K562 (cell line): Measurements from ENCODE around the gene NRXN3. TPM values are rescaled to one million over a fixed set of nuclear protein-coding genes. Genes with fewer than 3 reads are reported as not detected.

Experiments
- ATAC-seq: fragments of 200-7000 bp; cut with Tn5 transposase; 3 replicates; pipeline ENCODE4 v1.9.1; 2020; ENCODE audit warnings: moderate library complexity
- BruUV-seq: library from RNA; stranded (reverse); fragments of 400-500 nt; replicated peaks from 2 replicates; lab custom pipeline; 2021; lab: Mats Ljungman, UMichigan
- CTCF ChIA-PET: fragments of 300-600 bp; formaldehyde crosslinking; extraction: SDS; loops from one replicate; lab custom pipeline; 2021; ENCODE audit warnings: low intra/inter-chr PET ratio; lab: Yijun Ruan, JAX
- POLR2A ChIA-PET: fragments of 300-600, 350-650 bp; sonication (Branson Sonifier 250); formaldehyde crosslinking; extraction: SDS; loops from one replicate; lab custom pipeline; 2021; ENCODE audit warnings: antibody characterized with exemption, inconsistent platforms; lab: Yijun Ruan, JAX
- DNase-seq, 4 experiments: peaks; one replicate each; pipeline versions ENCODE4 v3.0.0 to v3.0.0-alpha.2; 2011 to 2018; ENCODE audit warnings: low spot score in 3 of 4, mixed read lengths in 3 of 4; ENCODE audit errors: extremely low read depth in 1 of 4
- FAIRE-seq: peaks from 2 replicates; lab custom pipeline; 2011; peaks lifted over from hg19 to GRCh38; lab: Jason Lieb, UNC
- H2AFZ ChIP-seq: 2 replicates; pipeline ENCODE4 v1.6.0; 2011; ENCODE audit warnings: low read depth, low read length, control low read depth, inconsistent platforms
- H3K27ac ChIP-seq: fragments of 200-600 bp; 3 replicates; pipeline ENCODE4 v1.8.0; 2011; ENCODE audit warnings: low read depth, mild to moderate bottlenecking, control low read depth, inconsistent platforms, low read length, moderate library complexity, mixed read lengths; ENCODE audit errors: extremely low read depth
- H3K27me3 ChIP-seq, 2 experiments: fragments of 300-600 bp in 1 of 2; 2 replicates in 1 of 2; 3 replicates in 1 of 2; pipeline versions ENCODE4 v1.6.0 to v1.8.0; 2011; ENCODE audit warnings: inconsistent platforms in 2 of 2, low read length in 2 of 2, mild to moderate bottlenecking in 1 of 2, mixed read lengths in 1 of 2, moderate library complexity in 1 of 2; ENCODE audit not compliant: control insufficient read depth in 2 of 2, insufficient read depth in 2 of 2
- H3K36me3 ChIP-seq: fragments of 300-600 bp; 3 replicates; pipeline ENCODE4 v1.8.0; 2011; ENCODE audit warnings: mild to moderate bottlenecking, low read length, inconsistent platforms; ENCODE audit not compliant: control insufficient read depth, insufficient read depth
- H3K4me1 ChIP-seq, 2 experiments: fragments of 200-600 bp in 1 of 2; replicated peaks in 1 of 2; 2 replicates in 1 of 2; 3 replicates in 1 of 2; pipeline versions ENCODE4 v1.5.1 to v1.8.0; 2011; ENCODE audit warnings: inconsistent platforms in 2 of 2, low read length in 2 of 2, mild to moderate bottlenecking in 1 of 2, mixed read lengths in 1 of 2, moderate library complexity in 1 of 2; ENCODE audit not compliant: control insufficient read depth in 2 of 2, insufficient read depth in 2 of 2
- H3K4me2 ChIP-seq: 2 replicates; pipeline ENCODE4 v1.6.1; 2011; ENCODE audit warnings: low read length, control low read depth, inconsistent platforms, mixed read lengths; ENCODE audit not compliant: insufficient read depth
- H3K4me3 ChIP-seq: fragments of 200-600 bp; sonication (generic), shearing (Covaris generic); 2 replicates; pipeline ENCODE4 v1.5.1; 2016; ENCODE audit warnings: control low read depth, inconsistent platforms
- H3K79me2 ChIP-seq: fragments of 200-600 bp; 3 replicates; pipeline ENCODE4 v1.8.0; 2011; ENCODE audit warnings: low read length, inconsistent platforms; ENCODE audit not compliant: control insufficient read depth, insufficient read depth
- H3K9ac ChIP-seq, 2 experiments: 2 replicates each; pipeline versions ENCODE4 v1.6.0 to v1.6.1; 2011; ENCODE audit warnings: low read depth in 2 of 2, low read length in 2 of 2, control low read depth in 1 of 2, inconsistent platforms in 1 of 2, mild to moderate bottlenecking in 1 of 2, mixed read lengths in 1 of 2; ENCODE audit not compliant: insufficient read depth in 1 of 2
- H3K9me1 ChIP-seq: one replicate; pipeline ENCODE4 v1.6.0; 2011; ENCODE audit warnings: inconsistent platforms, mild to moderate bottlenecking, low read length, moderate library complexity; ENCODE audit not compliant: control insufficient read depth, insufficient read depth
- H3K9me3 ChIP-seq: replicated peaks from 2 replicates; pipeline ENCODE4 v1.5.1; 2011; ENCODE audit warnings: low read depth, low read length, inconsistent platforms; ENCODE audit not compliant: control insufficient read depth, insufficient read depth
- H4K20me1 ChIP-seq: replicated peaks from 2 replicates; pipeline ENCODE4 v1.6.1; 2011; ENCODE audit warnings: low read length, inconsistent platforms, mixed read lengths; ENCODE audit not compliant: control insufficient read depth, insufficient read depth
- CTCF ChIP-seq, 3 experiments: IDR thresholded peaks in 2 of 3; conservative IDR thresholded peaks in 1 of 3; 2 replicates each; pipeline ENCODE4 v1.5.1; 2011 to 2012; ENCODE audit warnings: low read length in 3 of 3, mild to moderate bottlenecking in 3 of 3, control low read depth in 2 of 3, improper control_type of control experiment in 1 of 3, inconsistent platforms in 1 of 3, low read depth in 1 of 3, mixed read lengths in 1 of 3, moderate library complexity in 1 of 3; ENCODE audit not compliant: insufficient read depth in 2 of 3
- RAD21 ChIP-seq, 2 experiments: fragments of 250-450 bp in 1 of 2; fragments of 450-650 bp in 1 of 2; sonication (Bioruptor Pico) in 1 of 2; formaldehyde crosslinking in 1 of 2; IDR thresholded peaks in 1 of 2; conservative IDR thresholded peaks in 1 of 2; 2 replicates each; pipeline versions ENCODE4 v1.4.0 to v1.8.0; 2020 to 2022; ENCODE audit warnings: mild to moderate bottlenecking in 2 of 2, moderate library complexity in 1 of 2
- RBM14 ChIP-seq: fragments of 200-400 bp; formaldehyde crosslinking; IDR thresholded peaks from 2 replicates; pipeline ENCODE4 v1.6.1; 2018; ENCODE audit warnings: low read depth, mild to moderate bottlenecking, low read length, moderate library complexity, borderline replicate concordance; ENCODE audit not compliant: insufficient read depth
- VEZF1 ChIP-seq: fragments of 200-800 bp; sonication (Bioruptor generic); IDR thresholded peaks from 2 replicates; pipeline ENCODE4 v1.6.1; 2017; ENCODE audit warnings: missing genetic modification characterization, missing compliant biosample characterization
- ZNF740 ChIP-seq, 3 experiments: fragments of 200-800 bp in 1 of 3; sonication (Bioruptor generic) in 1 of 3; sonication (generic) in 1 of 3; formaldehyde crosslinking in 1 of 3; IDR thresholded peaks; 2 replicates each; pipeline versions ENCODE4 v1.6.1 to v1.8.0; 2016 to 2022; ENCODE audit warnings: mild to moderate bottlenecking in 2 of 3, missing compliant biosample characterization in 2 of 3, missing genetic modification characterization in 2 of 3, missing genetic modification reagents in 1 of 3
- WGBS: fragments of 100-300 bp; shearing (Covaris generic); methylation state at CpG from one replicate; pipeline ENCODE4 v1.1.6; 2016; ENCODE audit warnings: low coverage, mixed read lengths; ENCODE audit not compliant: insufficient coverage; ENCODE audit errors: missing lambda C conversion rate; 5-methylcytosine and 5-hydroxymethylcytosine counted together
- in situ Hi-C: fragments of 300-500 bp; cut with MboI; formaldehyde crosslinking; loops from 4 replicates; pipeline ENCODE4 v1.15.0; 2018; ENCODE audit warnings: inconsistent platforms, mixed read lengths
- intact Hi-C: fragments of 100-400 bp; cut with micrococcal nuclease; formaldehyde crosslinking; loops from 2 replicates; pipeline ENCODE4 v1.14.2; 2022
- polyA plus RNA-seq, 8 experiments: library from polyadenylated mRNA; depleted of rRNA in 4 of 8; stranded (reverse) in 5 of 8; unstranded in 3 of 8; fragments of >200 nt; fragmentation: Nextera tagmentation in 2 of 8; fragmentation: Illumina TruSeq in 1 of 8; extraction: Ambion mirVana in 2 of 8; extraction: Trizol in 1 of 8; gene quantifications; 2 replicates each; pipeline versions ENCODE4 v1.2.1 to v1.2.3, GENCODE V29; 2011 to 2014; ENCODE audit warnings: inconsistent platforms in 1 of 8, missing spikeins in 1 of 8
- total RNA-seq, 7 experiments: library from RNA; depleted of rRNA in 6 of 7; stranded (reverse); fragments of >200 nt in 6 of 7; fragmentation: Illumina TruSeq in 2 of 7; extraction: Trizol in 2 of 7; gene quantifications; 2 replicates each; pipeline versions ENCODE4 v1.2.1 to v1.2.3, GENCODE V29; 2011 to 2021; ENCODE audit warnings: low replicate concordance in 1 of 7

NRXN3 gene
- total and polyA plus RNA-seq, 9 of the 15 experiments (the other 6 are each of a cell fraction or from before 2014, with no cell fraction given): 0.09 TPM; not detected in 8

GRCh38 chr14:79011091-79011919, 841.1 kb downstream of the NRXN3 start:
- FAIRE-seq (no peak), DNase-seq (peak; percentile 20 to 65 (median 54)), ATAC-seq (no peak)
- no TSS peak for BruUV-seq
- Histone ChIP-seq H3K9ac (no peak overlapping the region), H3K4me1 (no peaks in the 10 kb centered on the region), H3K4me2 (no peak overlapping the region), H2AFZ (no peak overlapping the region), H3K27me3 (no peaks in the 10 kb centered on the region), H3K27ac (no peak overlapping the region), H3K9me1 (no peaks in the 10 kb centered on the region), H3K4me3 (no peak overlapping the region), H3K36me3 (no peaks in the 10 kb centered on the region), H3K9me3 (no peaks in the 10 kb centered on the region), H3K79me2 (no peaks in the 10 kb centered on the region), H4K20me1 (no peaks in the 10 kb centered on the region)
- 15% methylated on average over 6 of the region's 8 CpGs for WGBS
- ChIA-PET CTCF (no interaction called here), POLR2A (no interaction called here)
- TF ChIP-seq CTCF (IDR thresholded peaks at IDR 0.05 in 2 of 3, conservative IDR thresholded peaks at IDR 0.05 in 1 of 3; ENCODE audit: insufficient read depth in 2 of 3, low read depth in 1 of 3, low read length in 3 of 3) (peak in 1 of 3 experiments; percentile 31; a peak in 2 of 6 replicates), VEZF1 (peak; percentile 53; the same call in 1 of the 2 replicates), ZNF740 (CRISPR knock-in tag; IDR thresholded peaks at IDR 0.05) (no peak), ZNF740 (tag; IDR thresholded peaks at IDR 0.05) (0 out of 4 replicates have a peak, but pooled peaks of 1 of the 2 experiments have one; percentile 25), RAD21 (CRISPR knock-in tag; conservative IDR thresholded peaks at IDR 0.05 in 1 of 2, IDR thresholded peaks at IDR 0.05 in 1 of 2) (peak in 1 of 2 experiments; percentile 23; a peak in 2 of 4 replicates), RBM14 (no peak)
- in situ Hi-C loops: no loop called here
- intact Hi-C loops: loop anchor here (5.0 kb wide), 1 partner anchor 1841 kb away; no protein-coding TSS in a partner anchor
